Thyroid gland (tissue), 4 donors: Measurements from ENCODE around the gene WNT7A. TPM values are rescaled to one million over a fixed set of nuclear protein-coding genes. Genes with fewer than 3 reads are reported as not detected.

Source experiments
- DNase-seq, 2 donors: peaks; one replicate each; pipeline ENCODE4 v3.0.0-alpha.2; 2019
- H3K27ac ChIP-seq, 3 donors: fragments of 200-600 bp; sonication (generic); 1 replicate in 2 of 3; 2 replicates in 1 of 3; pipeline ENCODE4 v1.5.1; 2016 to 2019; ENCODE audit warnings: mild to moderate bottlenecking in 1 of 3, moderate library complexity in 1 of 3
- H3K27me3 ChIP-seq: fragments of 200-600 bp; sonication (generic); one replicate; pipeline ENCODE4 v1.5.1; 2019
- H3K36me3 ChIP-seq, 2 donors: fragments of 200-600 bp; sonication (generic); one replicate each; pipeline ENCODE4 v1.5.1; 2016 to 2019
- H3K4me1 ChIP-seq, 2 donors: fragments of 200-600 bp; sonication (generic); one replicate each; pipeline ENCODE4 v1.5.1; 2017 to 2019
- H3K4me3 ChIP-seq, 3 donors: fragments of 200-600 bp; sonication (generic); replicated peaks in 1 of 3; 1 replicate in 2 of 3; 2 replicates in 1 of 3; pipeline ENCODE4 v1.5.1; 2016; ENCODE audit warnings: mild to moderate bottlenecking in 1 of 3
- H3K9me3 ChIP-seq: fragments of 200-600 bp; sonication (generic); one replicate; pipeline ENCODE4 v1.5.1; 2017
- CTCF ChIP-seq, 6 experiments: fragments of 200-600 bp in 3 of 6; fragments of 450-650 bp in 3 of 6; sonication (generic) in 3 of 6; IDR thresholded peaks; one replicate each; pipeline ENCODE4 v1.5.1; 2016 to 2019; ENCODE audit warnings: antibody characterized with exemption in 6 of 6, mild to moderate bottlenecking in 2 of 6, inconsistent platforms in 1 of 6, moderate library complexity in 1 of 6
- POLR2A ChIP-seq, 2 donors: fragments of 450-650 bp; IDR thresholded peaks; one replicate each; pipeline ENCODE4 v1.6.1; 2017; ENCODE audit warnings: antibody characterized with exemption in 2 of 2, mild to moderate bottlenecking in 2 of 2, moderate library complexity in 1 of 2
- whole genome bisulfite sequencing, 2 donors: methylation state at CpG; one replicate each; pipeline ENCODE4 v1.1.5; 2017; 5-methylcytosine and 5-hydroxymethylcytosine counted together
- intact Hi-C: fragments of 100-400 bp; cut with DNase I; formaldehyde crosslinking; loops from one replicate; pipeline ENCODE4 v1.15.1; 2023
- total RNA-seq, 4 donors: library from RNA; depleted of rRNA; stranded (reverse); fragments of >200 nt; gene quantifications; one replicate each; pipeline ENCODE4 v1.2.3, GENCODE V29; 2016

The WNT7A gene
- total RNA-seq, 4 donors from 2014 or later: not detected

- Histone ChIP-seq H3K9me3 (no peaks in the 10 kb centered on the region), H3K36me3 (no peaks in the 10 kb centered on the region), H3K27ac (no peak overlapping the region), H3K27me3 (no peaks in the 10 kb centered on the region), H3K4me3 (no peak overlapping the region), H3K4me1 (no peaks in the 10 kb centered on the region)
- whole genome bisulfite sequencing, 2 donors: 55 to 60% methylated on average over 14 of the region's 14 CpGs
- intact Hi-C loops: no loop called here
- TF ChIP-seq CTCF (IDR thresholded peaks at IDR 0.05) (no peak), POLR2A (IDR thresholded peaks at IDR 0.05) (no peak)
- DNase-seq: no peak
Measured at GRCh38 chr3:13866041-13866965, 13.6 kb downstream of the WNT7A start.

GRCh38 chr3:13865581-13865980 is 14.3 kb downstream of the WNT7A start:
- TF ChIP-seq POLR2A (IDR thresholded peaks at IDR 0.05): no peak
- no peak for TF ChIP-seq CTCF (IDR thresholded peaks at IDR 0.05)

GRCh38 chr3:13865106-13865505 is 14.8 kb downstream of the WNT7A start:
- no peak for TF ChIP-seq CTCF (IDR thresholded peaks at IDR 0.05)
- no peak for TF ChIP-seq POLR2A (IDR thresholded peaks at IDR 0.05)
- intact Hi-C loops: no loop called here
- no peak overlapping the region for H3K27ac ChIP-seq
- no peaks in the 10 kb centered on the region for H3K36me3 ChIP-seq
- no peaks in the 10 kb centered on the region for H3K9me3 ChIP-seq
- no peak overlapping the region for H3K4me3 ChIP-seq
- H3K4me1 ChIP-seq: no peaks in the 10 kb centered on the region
- WGBS, 2 donors: 81 to 84% methylated on average over 4 of the region's 4 CpGs
- H3K27me3 ChIP-seq: no peaks in the 10 kb centered on the region
- DNase-seq: no peak

More at GRCh38 chr3:13865581-13865980, 14.3 kb downstream of the WNT7A start:
- Histone ChIP-seq H3K27me3 (no peaks in the 10 kb centered on the region), H3K4me3 (no peak overlapping the region), H3K36me3 (no peaks in the 10 kb centered on the region), H3K27ac (no peak overlapping the region), H3K9me3 (no peaks in the 10 kb centered on the region), H3K4me1 (no peaks in the 10 kb centered on the region)
- 56 to 75% methylated on average over 7 of the region's 7 CpGs for WGBS, 2 donors
- intact Hi-C loops: no loop called here
- DNase-seq: no peak

GRCh38 chr3:13863965-13864595 is 15.8 kb downstream of the WNT7A start:
- no peaks in the 10 kb centered on the region for H3K4me1 ChIP-seq
- H3K9me3 ChIP-seq: no peaks in the 10 kb centered on the region
- H3K27me3 ChIP-seq: no peaks in the 10 kb centered on the region
- no peak for DNase-seq
- 58 to 59% methylated on average over 10 of the region's 10 CpGs for WGBS, 2 donors
- intact Hi-C loops: no loop called here
- H3K36me3 ChIP-seq: no peaks in the 10 kb centered on the region
- no peak overlapping the region for H3K27ac ChIP-seq
- TF ChIP-seq POLR2A (IDR thresholded peaks at IDR 0.05): no peak
- TF ChIP-seq CTCF (IDR thresholded peaks at IDR 0.05): no peak
- no peak overlapping the region for H3K4me3 ChIP-seq
